Measurements from ENCODE around the gene ADCY2.

DNA sequence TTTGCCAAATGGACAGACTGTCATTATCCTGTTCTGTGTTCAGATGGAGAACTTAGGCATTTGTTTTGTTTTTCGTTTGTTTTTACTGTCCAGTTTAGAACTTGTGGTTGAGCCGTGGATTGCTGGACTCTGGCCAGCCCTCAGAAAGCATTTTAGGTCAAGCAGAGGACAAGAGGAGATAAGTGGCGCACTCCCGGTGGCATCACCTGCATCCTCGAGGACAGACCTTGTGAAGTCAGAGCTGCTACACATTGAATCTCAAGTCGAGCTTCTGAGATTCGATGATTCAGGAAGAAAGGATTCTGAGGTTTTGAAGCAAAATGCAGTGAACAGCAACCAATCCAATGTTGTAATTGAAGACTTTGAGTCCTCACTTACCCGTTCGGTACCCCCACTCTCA lies 481.9 kb downstream of the ADCY2 start:
- TF ChIP-seq, protein P1, sequence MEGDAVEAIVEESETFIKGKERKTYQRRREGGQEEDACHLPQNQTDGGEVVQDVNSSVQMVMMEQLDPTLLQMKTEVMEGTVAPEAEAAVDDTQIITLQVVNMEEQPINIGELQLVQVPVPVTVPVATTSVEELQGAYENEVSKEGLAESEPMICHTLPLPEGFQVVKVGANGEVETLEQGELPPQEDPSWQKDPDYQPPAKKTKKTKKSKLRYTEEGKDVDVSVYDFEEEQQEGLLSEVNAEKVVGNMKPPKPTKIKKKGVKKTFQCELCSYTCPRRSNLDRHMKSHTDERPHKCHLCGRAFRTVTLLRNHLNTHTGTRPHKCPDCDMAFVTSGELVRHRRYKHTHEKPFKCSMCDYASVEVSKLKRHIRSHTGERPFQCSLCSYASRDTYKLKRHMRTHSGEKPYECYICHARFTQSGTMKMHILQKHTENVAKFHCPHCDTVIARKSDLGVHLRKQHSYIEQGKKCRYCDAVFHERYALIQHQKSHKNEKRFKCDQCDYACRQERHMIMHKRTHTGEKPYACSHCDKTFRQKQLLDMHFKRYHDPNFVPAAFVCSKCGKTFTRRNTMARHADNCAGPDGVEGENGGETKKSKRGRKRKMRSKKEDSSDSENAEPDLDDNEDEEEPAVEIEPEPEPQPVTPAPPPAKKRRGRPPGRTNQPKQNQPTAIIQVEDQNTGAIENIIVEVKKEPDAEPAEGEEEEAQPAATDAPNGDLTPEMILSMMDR (optimal IDR thresholded peaks at IDR 0.05 in 1 of 3, IDR thresholded peaks at IDR 0.05 in 1 of 3, conservative IDR thresholded peaks at IDR 0.05 in 1 of 3; ENCODE audit: extremely low read depth in 1 of 3, insufficient read depth in 2 of 3, low read length in 3 of 3) = no peak
- TF ChIP-seq EZH2 (IDR thresholded peaks at IDR 0.05; ENCODE audit: low read length) = no peak

Measured in keratinocyte (primary cell).